Measurements from ENCODE around the gene SARM1.

GRCh38 chr17:28405632-28406472, 34.4 kb downstream of the SARM1 start, which contains the start of gene SLC46A1:
- TF ChIP-seq NRF1 (IDR thresholded peaks at IDR 0.05; ENCODE audit: low read depth, low read length) (peak; percentile 12; the same call in 1 of the 2 replicates), CHD1 (IDR thresholded peaks at IDR 0.05; ENCODE audit: low read depth, low read length) (no peak), KDM1A (IDR thresholded peaks at IDR 0.05; ENCODE audit: borderline replicate concordance, low read length) (no peak), BRCA1 (IDR thresholded peaks at IDR 0.05; ENCODE audit: low read depth, low read length) (no peak), POLR2AphosphoS5 (IDR thresholded peaks at IDR 0.05; ENCODE audit: low read depth, low read length) (no peak; the same call in 1 of the 2 replicates), CEBPB (IDR thresholded peaks at IDR 0.05; ENCODE audit: low read depth, low read length) (no peak), USF2 (IDR thresholded peaks at IDR 0.05; ENCODE audit: low read length) (no peak), GTF2F1 (IDR thresholded peaks at IDR 0.05; ENCODE audit: borderline replicate concordance, low read depth, low read length) (no peak), CTCF (IDR thresholded peaks at IDR 0.05; ENCODE audit: control extremely low read depth in 1 of 3, insufficient read depth in 1 of 3, low read depth in 1 of 3, low read length in 3 of 3) (no peak), ATF3 (IDR thresholded peaks at IDR 0.05; ENCODE audit: insufficient read depth, low read depth, low read length) (no peak)

Measured in H1 (cell line).